PC-3 (cell line): ENCODE results near the gene SLC6A7. TPM values are rescaled to one million over a fixed set of nuclear protein-coding genes. Genes with fewer than 3 reads are reported as not detected.

ENCODE experiments used
- ATAC-seq: fragments of 200-7000 bp; cut with Tn5 transposase; 2 replicates; pipeline ENCODE4 v1.9.1; 2020; ENCODE audit warnings: mild to moderate bottlenecking, moderate library complexity
- BruUV-seq: library from RNA; stranded (reverse); fragments of 400-500 nt; replicated peaks from 2 replicates; lab custom pipeline; 2021; lab: Mats Ljungman, UMichigan
- CTCF ChIA-PET: fragments of 300-600 bp; sonication (Branson Sonifier 250); formaldehyde crosslinking; loops from one replicate; lab custom pipeline; 2022; ENCODE audit warnings: antibody characterized with exemption; lab: Charles Lee
- POLR2A ChIA-PET: fragments of 300-600 bp; sonication (Branson Sonifier 250); formaldehyde crosslinking; loops from one replicate; lab custom pipeline; 2022; ENCODE audit warnings: antibody characterized with exemption; ENCODE audit not compliant: unreplicated experiment; lab: Charles Lee
- DNase-seq: peaks from one replicate; pipeline ENCODE4 v3.0.0-alpha.2; 2015
- H2AFZ ChIP-seq: fragments of 300-600 bp; sonication (generic); 2 replicates; pipeline ENCODE4 v1.6.0; 2016; ENCODE audit warnings: antibody characterized with exemption, low read length
- H3F3A ChIP-seq: fragments of 300-600 bp; sonication (generic); one replicate; pipeline ENCODE4 v1.6.0; 2017; ENCODE audit warnings: antibody characterized with exemption, low read length, control low read depth, mild to moderate bottlenecking; ENCODE audit not compliant: unreplicated experiment
- H3K27ac ChIP-seq: fragments of 300-600 bp; sonication (generic); 2 replicates; pipeline ENCODE4 v1.5.1; 2016; ENCODE audit warnings: mild to moderate bottlenecking, low read length
- H3K27me3 ChIP-seq: fragments of 300-600 bp; sonication (generic); 2 replicates; pipeline ENCODE4 v1.6.1; 2016; ENCODE audit warnings: low read length, mixed read lengths
- H3K36me3 ChIP-seq: fragments of 300-600 bp; sonication (generic); 2 replicates; pipeline ENCODE4 v1.6.1; 2016; ENCODE audit warnings: low read depth, mixed run types, low read length, mixed read lengths
- H3K4me1 ChIP-seq: fragments of 300-600 bp; sonication (generic); 2 replicates; pipeline ENCODE4 v1.5.1; 2016; ENCODE audit warnings: low read length; ENCODE audit not compliant: insufficient read depth
- H3K4me2 ChIP-seq: fragments of 300-600 bp; sonication (generic); 2 replicates; pipeline ENCODE4 v1.6.0; 2016; ENCODE audit warnings: low read length
- H3K4me3 ChIP-seq: fragments of 300-600 bp; sonication (generic); 2 replicates; pipeline ENCODE4 v1.5.1; 2016; ENCODE audit warnings: mild to moderate bottlenecking, low read length, mixed read lengths
- H3K79me2 ChIP-seq: fragments of 300-600 bp; sonication (generic); 2 replicates; pipeline ENCODE4 v1.6.1; 2017; ENCODE audit warnings: low read length, mixed read lengths
- H3K9ac ChIP-seq: fragments of 300-600 bp; sonication (generic); 2 replicates; pipeline ENCODE4 v1.6.0; 2016; ENCODE audit warnings: mild to moderate bottlenecking, low read length
- H3K9me2 ChIP-seq: fragments of 300-600 bp; sonication (generic); replicated peaks from 2 replicates; pipeline ENCODE4 v1.6.1; 2016; ENCODE audit warnings: mixed run types, low read length, mixed read lengths
- H3K9me3 ChIP-seq: fragments of 300-600 bp; sonication (generic); 2 replicates; pipeline ENCODE4 v1.6.1; 2016; ENCODE audit warnings: low read length, mixed read lengths
- H4K20me1 ChIP-seq: fragments of 300-600 bp; sonication (generic); 2 replicates; pipeline ENCODE4 v1.6.1; 2016; ENCODE audit warnings: low read length, mixed read lengths
- EZH2 ChIP-seq: fragments of 300-600 bp; sonication (generic); IDR thresholded peaks from one replicate; pipeline ENCODE4 v1.6.1; 2017; ENCODE audit warnings: antibody characterized with exemption, mild to moderate bottlenecking, low read length; ENCODE audit not compliant: unreplicated experiment
- EZH2phosphoT487 ChIP-seq: fragments of 300-600 bp; sonication (generic); IDR thresholded peaks from 2 replicates; pipeline ENCODE4 v1.6.1; 2018; ENCODE audit warnings: mild to moderate bottlenecking, antibody characterized with exemption, low read length, borderline replicate concordance
- intact Hi-C: fragments of 100-400 bp; cut with micrococcal nuclease; formaldehyde crosslinking; loops from 2 replicates; pipeline ENCODE4 v1.9.0; 2023
- total RNA-seq: library from RNA; depleted of rRNA; stranded (reverse); fragments of >200 nt; gene quantifications from 2 replicates; pipeline ENCODE4 v1.2.3, GENCODE V29; 2014
- TF ChIP-seq, protein P1 (sequence below): fragments of 300-600 bp; sonication (generic); conservative IDR thresholded peaks from 2 replicates; pipeline ENCODE4 v1.5.1; 2017; ENCODE audit warnings: antibody characterized with exemption, low read depth, mild to moderate bottlenecking, low read length

SLC6A7 gene
- total RNA-seq, 1 experiment from 2014 or later, result 0.29 TPM

DNA sequence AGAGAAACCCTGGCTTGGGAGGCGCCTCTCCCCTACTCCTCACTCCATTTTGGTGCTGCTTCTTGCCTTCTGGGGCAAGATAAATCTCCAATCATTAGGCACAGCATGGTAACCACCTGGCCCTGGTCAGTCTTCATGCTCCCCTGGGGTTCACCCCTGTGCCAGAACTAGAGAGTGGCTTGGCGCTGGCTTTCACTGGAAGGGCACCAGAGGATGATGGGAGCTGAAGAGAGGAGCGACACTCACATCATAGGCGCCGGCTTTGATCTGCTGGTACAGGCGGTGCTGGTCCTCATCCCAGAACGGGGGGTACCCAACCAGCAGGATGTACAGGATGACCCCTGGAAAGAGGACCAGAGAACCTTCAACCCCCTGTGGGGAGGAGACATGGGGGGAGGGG, 61.6 kb downstream of the SLC6A7 start:
- CTCF ChIA-PET, result no interaction called here
- POLR2A ChIA-PET, result no interaction called here
- H3K27me3 ChIP-seq, result no peaks in the 10 kb centered on the region
- DNase-seq, result no peak
- H3K4me1 ChIP-seq, result no peaks in the 10 kb centered on the region
- H4K20me1 ChIP-seq, result no peaks in the 10 kb centered on the region
- H3K4me3 ChIP-seq, result no peak overlapping the region
- no peak for ATAC-seq
- BruUV-seq, result no TSS peak
- no peak overlapping the region for H3K9ac ChIP-seq
- no peak overlapping the region for H2AFZ ChIP-seq
- H3K36me3 ChIP-seq, result no peaks in the 10 kb centered on the region
- H3K9me3 ChIP-seq, result no peaks in the 10 kb centered on the region
- intact Hi-C loops, result no loop called here
- TF ChIP-seq, protein P1, sequence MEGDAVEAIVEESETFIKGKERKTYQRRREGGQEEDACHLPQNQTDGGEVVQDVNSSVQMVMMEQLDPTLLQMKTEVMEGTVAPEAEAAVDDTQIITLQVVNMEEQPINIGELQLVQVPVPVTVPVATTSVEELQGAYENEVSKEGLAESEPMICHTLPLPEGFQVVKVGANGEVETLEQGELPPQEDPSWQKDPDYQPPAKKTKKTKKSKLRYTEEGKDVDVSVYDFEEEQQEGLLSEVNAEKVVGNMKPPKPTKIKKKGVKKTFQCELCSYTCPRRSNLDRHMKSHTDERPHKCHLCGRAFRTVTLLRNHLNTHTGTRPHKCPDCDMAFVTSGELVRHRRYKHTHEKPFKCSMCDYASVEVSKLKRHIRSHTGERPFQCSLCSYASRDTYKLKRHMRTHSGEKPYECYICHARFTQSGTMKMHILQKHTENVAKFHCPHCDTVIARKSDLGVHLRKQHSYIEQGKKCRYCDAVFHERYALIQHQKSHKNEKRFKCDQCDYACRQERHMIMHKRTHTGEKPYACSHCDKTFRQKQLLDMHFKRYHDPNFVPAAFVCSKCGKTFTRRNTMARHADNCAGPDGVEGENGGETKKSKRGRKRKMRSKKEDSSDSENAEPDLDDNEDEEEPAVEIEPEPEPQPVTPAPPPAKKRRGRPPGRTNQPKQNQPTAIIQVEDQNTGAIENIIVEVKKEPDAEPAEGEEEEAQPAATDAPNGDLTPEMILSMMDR, result no peak
- TF ChIP-seq EZH2phosphoT487 (no peak), EZH2 (no peak)
- no peak overlapping the region for H3K4me2 ChIP-seq
- no peaks in the 10 kb centered on the region for H3F3A ChIP-seq
- no peaks in the 10 kb centered on the region for H3K79me2 ChIP-seq
- H3K27ac ChIP-seq, result no peak overlapping the region
- H3K9me2 ChIP-seq, result no peaks in the 10 kb centered on the region

- no peaks in the 10 kb centered on the region for H3F3A ChIP-seq
- TF ChIP-seq EZH2phosphoT487 (no peak), EZH2 (no peak)
- TF ChIP-seq, protein P1, result no peak
- no peak overlapping the region for H2AFZ ChIP-seq
- H3K79me2 ChIP-seq, result no peaks in the 10 kb centered on the region
- no TSS peak for BruUV-seq
- H3K36me3 ChIP-seq, result no peaks in the 10 kb centered on the region
- no peaks in the 10 kb centered on the region for H4K20me1 ChIP-seq
- no peaks in the 10 kb centered on the region for H3K4me1 ChIP-seq
- no peak overlapping the region for H3K4me3 ChIP-seq
- H3K27me3 ChIP-seq, result no peaks in the 10 kb centered on the region
- no peak overlapping the region for H3K9ac ChIP-seq
- no peaks in the 10 kb centered on the region for H3K9me2 ChIP-seq
- ATAC-seq (no peak), DNase-seq (no peak)
- ChIA-PET CTCF (no interaction called here), POLR2A (interaction anchor here (0.6 kb wide), 1 partner anchor 16 kb away, joined by 3 read pairs; no protein-coding TSS in a partner anchor)
- no peaks in the 10 kb centered on the region for H3K9me3 ChIP-seq
- no peak overlapping the region for H3K4me2 ChIP-seq
- intact Hi-C loops, result no loop called here
- no peak overlapping the region for H3K27ac ChIP-seq
These were observed 62.6 kb downstream of the SLC6A7 start for GRCh38 chr5:150252489-150252888.

DNA sequence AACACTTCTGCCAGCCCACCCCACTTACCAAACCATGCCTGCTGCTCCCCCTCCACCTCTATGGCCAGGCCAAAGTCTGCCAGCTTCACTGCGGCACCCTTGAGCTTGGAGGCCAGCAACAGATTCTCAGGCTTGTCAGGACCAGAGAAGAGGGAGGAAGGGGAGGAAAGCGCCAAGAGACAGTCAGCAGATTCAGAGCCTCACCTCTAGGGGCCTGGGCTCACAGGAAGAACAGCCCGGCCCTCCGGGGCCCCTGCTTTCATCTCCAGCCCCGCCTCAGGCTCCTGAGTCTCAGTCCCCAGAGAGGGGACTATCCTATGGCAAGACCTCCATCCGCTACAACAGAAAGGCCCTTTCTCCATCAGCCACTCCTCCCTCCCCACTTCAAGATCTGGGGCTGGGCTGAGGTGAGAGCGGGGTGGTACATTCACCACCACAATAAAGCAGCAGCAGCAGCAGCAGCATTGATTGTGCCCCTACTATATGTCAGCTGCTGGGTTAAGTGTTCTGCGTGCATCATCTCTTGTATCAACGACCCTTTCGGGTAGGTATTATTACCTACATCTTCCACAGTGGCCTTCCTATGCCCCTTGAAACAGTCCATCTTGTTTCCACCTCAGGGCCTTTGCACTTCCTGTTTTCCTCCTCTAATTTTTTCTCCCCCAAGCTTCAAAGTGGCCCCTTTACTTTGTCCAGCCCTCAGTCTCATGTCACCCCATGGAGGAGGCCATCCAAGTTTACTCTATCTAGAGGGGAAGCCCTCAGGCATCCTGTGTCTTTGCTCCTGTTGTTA, 63.8 kb downstream of the SLC6A7 start:
- Histone ChIP-seq H3K36me3 (no peaks in the 10 kb centered on the region), H3K79me2 (no peaks in the 10 kb centered on the region), H3K9me3 (no peaks in the 10 kb centered on the region), H3K4me1 (no peaks in the 10 kb centered on the region), H4K20me1 (no peaks in the 10 kb centered on the region), H2AFZ (no peak overlapping the region), H3K27ac (no peak overlapping the region), H3K4me3 (no peak overlapping the region), H3K9me2 (no peaks in the 10 kb centered on the region), H3F3A (no peaks in the 10 kb centered on the region), H3K27me3 (no peaks in the 10 kb centered on the region), H3K9ac (no peak overlapping the region), H3K4me2 (no peak overlapping the region)
- ATAC-seq (no peak), DNase-seq (no peak)
- TF ChIP-seq EZH2phosphoT487 (no peak), EZH2 (no peak)
- TF ChIP-seq, protein P1, result no peak
- intact Hi-C loops, result no loop called here
- CTCF ChIA-PET, result no interaction called here
- POLR2A ChIA-PET, result no interaction called here
- no TSS peak for BruUV-seq
